Naive B cell (primary cell): Measurements from ENCODE around the gene DLG4. TPM values are rescaled to one million over a fixed set of nuclear protein-coding genes. Genes with fewer than 3 reads are reported as not detected.

Experiments used
- ATAC-seq, 2 donors: fragments of 150-1000 bp; cut with Tn5 transposase; 2 replicates each; pipeline ENCODE4 v1.10.0; 2021; ENCODE audit warnings: low read depth in 2 of 2, mild to moderate bottlenecking in 2 of 2, moderate library complexity in 2 of 2
- DNase-seq: peaks from one replicate; pipeline ENCODE4 v3.0.0; 2022
- H3K27ac Mint-ChIP-seq, 6 donors: one replicate each; pipeline ENCODE4 v1.8.0; 2020 to 2022; ENCODE audit warnings: mild to moderate bottlenecking in 6 of 6, mixed read lengths in 6 of 6, moderate library complexity in 5 of 6, inconsistent platforms in 2 of 6
- H3K27me3 Mint-ChIP-seq, 3 donors: one replicate each; pipeline ENCODE4 v1.8.0; 2021 to 2022; ENCODE audit warnings: mixed read lengths in 3 of 3, mild to moderate bottlenecking in 1 of 3
- H3K36me3 Mint-ChIP-seq, 2 donors: one replicate each; pipeline ENCODE4 v1.8.0; 2020 to 2022; ENCODE audit warnings: mixed read lengths in 2 of 2, inconsistent platforms in 1 of 2, mild to moderate bottlenecking in 1 of 2
- H3K4me1 Mint-ChIP-seq, 3 donors: one replicate each; pipeline ENCODE4 v1.8.0; 2020 to 2022; ENCODE audit warnings: mixed read lengths in 3 of 3, inconsistent platforms in 1 of 3, mild to moderate bottlenecking in 1 of 3, moderate library complexity in 1 of 3
- H3K4me3 Mint-ChIP-seq, 8 donors: one replicate each; pipeline ENCODE4 v1.8.0; 2020 to 2022; ENCODE audit warnings: mild to moderate bottlenecking in 8 of 8, mixed read lengths in 8 of 8, moderate library complexity in 8 of 8, inconsistent platforms in 2 of 8
- H3K9me3 Mint-ChIP-seq, 7 donors: one replicate each; pipeline ENCODE4 v1.8.0; 2020 to 2022; ENCODE audit warnings: mixed read lengths in 7 of 7, mild to moderate bottlenecking in 5 of 7, inconsistent platforms in 2 of 7, moderate library complexity in 1 of 7
- polyA plus RNA-seq, 6 donors: library from polyadenylated mRNA; unstranded; fragments of 300-500 nt; fragmentation: Illumina TruSeq; gene quantifications; one replicate each; pipeline ENCODE4 v1.2.3, GENCODE V29; 2021; ENCODE audit warnings: low read depth in 6 of 6

Gene DLG4
- polyA plus RNA-seq, 6 donors from 2014 or later = 0.06 to 0.29 (median 0.22) TPM; not detected in 1

- Mint-ChIP-seq H3K9me3 (no peaks in the 10 kb centered on the region), H3K4me1 (peaks cover 36 to 48% (median 47%) of the 10 kb centered on the region in 3 donors), H3K27ac (peak overlapping the region; percentile 98 to 99 (median 99)), H3K36me3 (no peaks in the 10 kb centered on the region), H3K4me3 (peak overlapping the region; percentile 87 to 96 (median 90)), H3K27me3 (peaks cover 0 to 10% (median 6%) of the 10 kb centered on the region in 3 donors)
- DNase-seq = no peak
- peak; percentile 13 to 18 for ATAC-seq
Observed at GRCh38 chr17:7213895-7214299, 5.7 kb downstream of the DLG4 start.

DNA sequence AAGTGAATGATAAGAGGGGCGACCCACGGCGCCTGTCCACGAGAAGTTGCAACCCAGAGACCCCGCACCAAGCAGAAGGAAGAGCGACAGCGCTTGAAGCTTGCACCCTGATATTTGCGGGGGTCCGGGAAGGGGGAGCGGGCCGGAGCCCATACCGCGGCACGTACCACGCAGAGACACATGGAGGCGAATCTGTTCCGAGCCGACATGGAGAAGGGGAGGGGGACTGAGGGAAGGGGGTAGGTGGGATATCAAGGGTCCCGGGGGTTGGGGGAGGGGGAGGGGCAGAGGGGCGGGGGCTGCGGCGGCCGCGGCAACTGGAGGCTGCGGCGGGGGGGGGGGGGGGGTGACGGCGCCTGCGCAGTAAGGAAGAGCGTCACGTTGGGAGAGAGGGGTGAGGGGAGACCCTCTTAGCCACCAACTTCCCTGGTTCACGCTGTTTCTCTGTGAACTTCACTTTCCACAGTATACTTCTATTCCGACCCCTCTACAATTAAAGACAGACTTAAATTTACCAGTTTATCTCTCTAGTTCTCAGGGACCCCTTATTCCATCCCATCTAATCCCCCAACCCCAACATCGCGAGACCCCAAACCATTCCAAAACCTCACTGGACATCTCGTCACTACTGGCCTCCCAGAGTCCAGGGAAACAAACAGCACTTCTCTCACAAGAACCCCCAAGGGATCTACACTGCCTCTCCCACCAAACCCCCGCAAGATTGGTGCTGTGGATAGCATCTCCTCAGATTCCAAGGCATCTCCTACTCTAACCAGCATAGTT lies 8.0 kb downstream of the DLG4 start:
- Mint-ChIP-seq H3K27me3 (peaks cover 0 to 10% (median 6%) of the 10 kb centered on the region in 3 donors), H3K9me3 (no peaks in the 10 kb centered on the region), H3K27ac (peak overlapping the region in 2 of 6 donors; percentile 19 to 53), H3K36me3 (no peaks in the 10 kb centered on the region), H3K4me1 (peaks cover 31 to 43% (median 34%) of the 10 kb centered on the region in 3 donors), H3K4me3 (peak overlapping the region in 2 of 8 donors; percentile 10 to 16)
- ATAC-seq = no peak
- no peak for DNase-seq

- Mint-ChIP-seq H3K27ac (peak overlapping the region in 4 of 6 donors; percentile 67 to 81 (median 75)), H3K36me3 (no peaks in the 10 kb centered on the region), H3K9me3 (no peaks in the 10 kb centered on the region), H3K4me3 (peak overlapping the region in 1 of 8 donors; percentile 56), H3K27me3 (peaks cover 0 to 10% (median 6%) of the 10 kb centered on the region in 3 donors), H3K4me1 (peaks cover 34 to 47% (median 38%) of the 10 kb centered on the region in 3 donors)
- ATAC-seq (no peak), DNase-seq (no peak)
Observed at GRCh38 chr17:7208754-7209460, 10.7 kb downstream of the DLG4 start.

- Mint-ChIP-seq H3K4me1 (peaks cover 30 to 44% (median 31%) of the 10 kb centered on the region in 3 donors), H3K27me3 (peaks cover 0 to 10% (median 6%) of the 10 kb centered on the region in 3 donors), H3K27ac (peak overlapping the region in 4 of 6 donors; percentile 26 to 81 (median 75)), H3K36me3 (no peaks in the 10 kb centered on the region), H3K9me3 (no peaks in the 10 kb centered on the region), H3K4me3 (no peak overlapping the region)
- ATAC-seq (no peak), DNase-seq (no peak)
Observed at GRCh38 chr17:7208027-7208571, 11.5 kb downstream of the DLG4 start.

DNA sequence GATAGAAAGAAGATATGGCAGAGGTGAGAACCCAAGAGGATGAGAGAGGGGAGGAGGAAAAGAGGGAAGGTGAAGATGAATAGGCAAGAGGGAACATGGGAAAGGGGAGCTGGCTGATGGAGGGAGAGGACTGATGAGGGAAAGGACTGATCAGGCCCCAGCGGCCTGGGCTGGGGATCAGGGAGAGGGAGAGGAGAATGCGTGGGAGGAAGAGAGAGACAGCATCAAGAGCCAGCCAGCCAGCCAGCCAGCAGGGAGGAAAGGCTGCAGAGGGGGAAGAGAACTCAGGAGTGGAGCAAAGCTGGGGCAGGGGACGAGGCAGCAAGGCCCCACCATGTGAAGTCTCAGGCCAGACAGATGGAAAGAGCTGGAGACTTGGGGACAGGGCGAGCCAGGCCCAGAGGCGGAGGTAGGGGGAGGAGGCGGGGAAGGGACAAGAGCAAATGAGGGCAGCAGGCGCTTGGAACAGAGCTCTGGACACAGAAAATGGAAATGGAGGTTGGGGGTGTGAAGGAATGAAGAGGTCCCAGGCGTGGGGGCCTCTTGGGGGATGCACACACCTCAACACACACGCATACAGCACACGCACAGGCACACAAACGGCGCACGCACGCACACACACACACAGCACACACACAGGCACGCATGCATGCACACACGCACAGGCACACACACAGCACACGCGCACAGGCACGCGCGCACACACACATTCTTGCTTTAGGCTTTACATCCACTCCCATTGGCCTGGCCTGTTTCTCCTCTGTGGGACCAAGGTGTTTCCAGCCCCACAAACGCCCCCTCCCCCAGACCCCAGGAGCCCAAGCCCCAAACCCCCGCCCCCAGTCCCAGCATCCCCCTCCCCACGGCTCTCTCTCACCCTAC lies 12.3 kb downstream of the DLG4 start:
- DNase-seq = no peak
- Mint-ChIP-seq H3K27me3 (peaks cover 0 to 8% (median 6%) of the 10 kb centered on the region in 3 donors), H3K27ac (peak overlapping the region; percentile 78 to 100 (median 98)), H3K4me3 (peak overlapping the region in 2 of 8 donors; percentile 37 to 71), H3K36me3 (no peaks in the 10 kb centered on the region), H3K4me1 (peaks cover 30 to 44% (median 31%) of the 10 kb centered on the region in 3 donors), H3K9me3 (no peaks in the 10 kb centered on the region)
- no peak for ATAC-seq

DNA sequence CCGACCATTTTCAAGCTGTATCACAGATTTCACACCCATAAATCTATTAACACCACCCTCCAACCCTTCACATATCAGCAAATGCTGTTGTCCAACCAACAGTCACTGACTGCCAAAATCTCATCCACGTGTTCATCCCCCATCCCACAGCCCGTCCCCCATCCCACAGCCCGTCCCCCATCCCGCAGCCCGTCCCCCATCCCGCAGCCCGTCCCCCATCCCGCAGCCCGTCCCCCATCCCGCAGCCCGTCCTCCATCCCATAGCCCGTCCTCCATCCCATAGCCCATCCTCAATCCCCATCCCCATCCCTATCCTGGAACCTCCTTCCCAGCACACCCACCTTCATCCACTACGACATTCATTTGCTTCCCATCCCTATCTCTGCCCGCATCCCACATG lies 14.1 kb downstream of the DLG4 start:
- Mint-ChIP-seq H3K4me1 (peaks cover 30 to 44% (median 31%) of the 10 kb centered on the region in 3 donors), H3K4me3 (peak overlapping the region; percentile 78 to 93 (median 88)), H3K27ac (peak overlapping the region; percentile 97 to 100 (median 98)), H3K36me3 (no peaks in the 10 kb centered on the region), H3K9me3 (no peaks in the 10 kb centered on the region), H3K27me3 (peaks cover 0 to 6% (median 0%) of the 10 kb centered on the region in 3 donors)
- DNase-seq (no peak), ATAC-seq (no peak)

DNA sequence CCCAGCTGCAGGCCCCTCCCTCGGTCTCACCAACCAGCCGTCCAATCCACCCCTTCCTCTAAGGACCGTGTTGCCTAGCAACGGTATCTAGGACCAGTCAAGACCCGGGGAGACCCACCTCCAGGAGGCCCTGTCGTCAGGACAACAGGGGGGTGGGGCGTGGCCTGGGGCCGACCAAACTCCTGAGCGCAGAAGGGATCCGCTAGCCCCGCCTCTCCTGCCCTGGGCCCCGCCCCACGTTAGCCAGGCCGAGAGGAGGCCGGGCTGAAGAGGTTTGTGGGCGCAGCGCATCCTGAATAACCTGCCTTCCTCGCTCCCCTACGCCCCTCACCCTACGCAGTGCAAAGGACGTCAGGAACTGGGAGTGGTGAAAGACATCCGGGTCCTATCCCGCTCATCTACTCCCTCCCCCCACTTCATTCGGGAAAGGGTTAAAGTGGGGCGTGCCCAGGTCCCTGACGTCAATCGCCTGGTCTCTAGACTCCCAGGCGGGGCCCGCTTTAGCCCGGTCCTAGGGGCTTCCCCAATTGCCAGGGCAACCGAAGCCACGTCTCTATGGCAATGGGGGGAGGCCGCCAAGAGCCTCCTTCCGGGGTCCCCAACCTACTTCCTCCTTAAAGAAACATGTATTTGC lies 14.7 kb downstream of the DLG4 start:
- DNase-seq (peak; percentile 98), ATAC-seq (peak; percentile 80 to 81)
- Mint-ChIP-seq H3K27ac (peak overlapping the region; percentile 97 to 100 (median 98)), H3K4me3 (peak overlapping the region; percentile 78 to 93 (median 88)), H3K36me3 (no peaks in the 10 kb centered on the region), H3K27me3 (peaks cover 0 to 1% (median 0%) of the 10 kb centered on the region in 3 donors), H3K4me1 (peaks cover 30 to 44% (median 31%) of the 10 kb centered on the region in 3 donors), H3K9me3 (no peaks in the 10 kb centered on the region)

DNA sequence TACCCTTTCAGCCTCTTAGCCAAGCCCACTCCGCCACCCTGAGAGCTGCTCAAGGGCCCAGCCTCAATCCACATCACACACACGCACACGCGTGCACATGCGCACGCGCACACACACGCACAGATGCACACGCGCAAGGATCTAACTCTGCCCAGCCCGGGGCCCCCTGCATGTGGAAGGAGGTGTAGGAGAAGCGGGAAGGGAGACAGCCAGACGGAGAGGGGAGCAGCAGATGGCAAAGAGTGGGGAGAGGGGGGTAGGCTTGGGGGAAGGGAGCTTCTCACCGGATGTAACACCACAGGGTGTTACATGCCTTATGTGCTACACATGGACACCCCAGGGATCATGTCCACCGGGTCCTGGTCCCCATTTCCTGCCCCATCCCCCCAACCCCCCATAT lies 15.3 kb downstream of the DLG4 start:
- H3K9me3 Mint-ChIP-seq = no peaks in the 10 kb centered on the region
- peaks cover 30 to 44% (median 31%) of the 10 kb centered on the region in 3 donors for H3K4me1 Mint-ChIP-seq
- DNase-seq (no peak), ATAC-seq (no peak)
- peak overlapping the region; percentile 78 to 93 (median 88) for H3K4me3 Mint-ChIP-seq
- H3K27ac Mint-ChIP-seq = peak overlapping the region; percentile 97 to 100 (median 98)
- no peaks in the 10 kb centered on the region for H3K27me3 Mint-ChIP-seq
- H3K36me3 Mint-ChIP-seq = no peaks in the 10 kb centered on the region

DNA sequence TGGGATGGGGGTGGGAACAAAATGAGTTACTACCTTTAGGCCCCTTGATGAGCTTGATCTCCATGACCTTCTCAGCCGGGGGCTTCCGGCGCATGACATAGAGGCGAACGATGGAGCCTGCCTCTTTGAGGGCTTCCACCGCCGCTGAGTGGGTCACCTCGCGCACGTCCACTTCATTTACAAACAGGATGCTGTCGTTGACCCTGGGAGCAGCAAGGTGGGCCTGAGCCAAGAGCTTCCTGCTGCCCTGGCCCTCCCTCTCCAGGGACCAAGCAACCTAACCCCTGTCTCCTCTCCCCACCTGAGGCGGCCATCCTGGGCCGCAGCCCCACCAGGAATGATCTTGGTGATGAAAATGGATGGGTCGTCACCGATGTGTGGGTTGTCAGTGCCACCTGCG lies 16.2 kb downstream of the DLG4 start:
- DNase-seq = no peak
- peaks cover 30 to 39% (median 31%) of the 10 kb centered on the region in 3 donors for H3K4me1 Mint-ChIP-seq
- no peaks in the 10 kb centered on the region for H3K27me3 Mint-ChIP-seq
- H3K4me3 Mint-ChIP-seq = peak overlapping the region in 6 of 8 donors; percentile 17 to 83 (median 64)
- H3K27ac Mint-ChIP-seq = peak overlapping the region; percentile 61 to 98 (median 91)
- no peak for ATAC-seq
- H3K36me3 Mint-ChIP-seq = no peaks in the 10 kb centered on the region
- H3K9me3 Mint-ChIP-seq = no peaks in the 10 kb centered on the region

- Mint-ChIP-seq H3K4me1 (no peaks in the 10 kb centered on the region), H3K27me3 (no peaks in the 10 kb centered on the region), H3K9me3 (no peaks in the 10 kb centered on the region), H3K4me3 (no peak overlapping the region), H3K27ac (no peak overlapping the region), H3K36me3 (no peaks in the 10 kb centered on the region)
- ATAC-seq (no peak), DNase-seq (no peak)
Observed at GRCh38 chr17:7196651-7197401, 22.8 kb downstream of the DLG4 start.

- Mint-ChIP-seq H3K36me3 (no peaks in the 10 kb centered on the region), H3K4me1 (no peaks in the 10 kb centered on the region), H3K27me3 (no peaks in the 10 kb centered on the region), H3K4me3 (no peak overlapping the region), H3K9me3 (no peaks in the 10 kb centered on the region), H3K27ac (peak overlapping the region in 1 of 6 donors; percentile 38)
- DNase-seq (no peak), ATAC-seq (no peak)
Observed at GRCh38 chr17:7195971-7196370, 23.7 kb downstream of the DLG4 start.
